Activated naive CD4-positive, alpha-beta T cell treated with anti-CD3 and anti-CD28 coated beads, Interleukin-2, amount 50 U/mL, for 16 hours (primary cell): ENCODE data around the gene IL4R.
"Not testable (repeated sequence)": the region's sequence is repeated elsewhere in the genome, so short reads cannot be mapped to it uniquely, and the experiment has no call there.

Experiments used
- DNase-seq: peaks from one replicate; pipeline ENCODE4 v3.0.0-alpha.2; 2020

The IL4R gene

DNA sequence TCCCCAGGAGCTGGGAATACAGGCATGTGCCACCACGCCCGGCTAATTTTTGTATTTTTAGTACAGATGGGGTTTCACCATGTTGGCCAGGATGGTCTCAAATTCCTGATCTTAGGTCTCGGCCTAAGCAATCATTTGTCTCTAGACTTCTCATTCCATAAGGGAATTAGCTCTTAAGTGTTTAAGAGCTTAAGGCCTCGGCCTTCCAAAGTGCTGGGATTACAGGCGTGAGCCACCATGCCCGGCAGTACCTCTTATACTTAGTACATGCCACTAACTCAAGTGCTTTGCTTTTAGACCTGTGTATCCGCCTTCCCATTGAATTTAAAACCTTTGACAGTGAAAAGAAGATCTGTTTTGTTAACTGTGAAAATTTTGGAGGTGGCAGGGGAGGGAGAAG, 71.6 kb downstream of the IL4R start:
- no peak for DNase-seq

DNA sequence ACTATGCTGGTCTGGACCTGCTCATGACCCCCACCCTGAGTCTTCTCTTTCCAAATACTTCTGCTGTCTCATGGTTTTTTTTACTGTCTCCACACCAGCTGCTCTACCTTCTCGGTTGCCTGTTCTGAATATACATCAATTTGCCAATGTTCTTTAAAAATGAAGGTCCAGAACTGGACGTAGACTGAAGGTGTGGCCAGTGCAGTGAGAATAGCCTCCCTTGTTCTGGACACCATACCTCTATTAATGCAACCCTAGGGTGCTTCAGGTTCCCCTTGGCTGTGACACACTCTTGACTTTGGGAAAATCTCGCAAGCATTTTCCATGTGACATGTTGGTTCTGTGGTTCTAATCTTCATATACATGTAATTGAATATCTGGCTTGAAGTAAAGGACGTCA, 72.9 kb downstream of the IL4R start:
- DNase-seq, result no peak

DNA sequence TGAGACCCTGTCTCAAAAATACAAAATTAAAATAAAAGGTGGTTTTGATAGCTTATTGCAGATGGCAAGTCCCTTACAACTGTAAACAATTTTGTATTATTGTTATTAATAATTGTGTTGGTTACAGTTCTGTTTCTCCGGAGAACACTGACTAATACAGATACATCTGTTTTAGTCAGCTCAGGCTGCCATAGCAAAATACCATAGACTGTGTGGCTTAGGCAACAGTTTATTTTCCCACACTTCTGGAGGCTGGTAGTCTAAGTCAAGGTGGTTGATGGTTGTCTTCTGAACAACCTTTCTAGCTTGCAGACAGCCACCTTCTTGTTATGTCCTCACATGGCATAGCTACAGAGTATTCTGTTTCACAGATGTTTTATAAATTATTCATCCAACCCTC, 74.0 kb downstream of the IL4R start:
- no peak for DNase-seq

DNA sequence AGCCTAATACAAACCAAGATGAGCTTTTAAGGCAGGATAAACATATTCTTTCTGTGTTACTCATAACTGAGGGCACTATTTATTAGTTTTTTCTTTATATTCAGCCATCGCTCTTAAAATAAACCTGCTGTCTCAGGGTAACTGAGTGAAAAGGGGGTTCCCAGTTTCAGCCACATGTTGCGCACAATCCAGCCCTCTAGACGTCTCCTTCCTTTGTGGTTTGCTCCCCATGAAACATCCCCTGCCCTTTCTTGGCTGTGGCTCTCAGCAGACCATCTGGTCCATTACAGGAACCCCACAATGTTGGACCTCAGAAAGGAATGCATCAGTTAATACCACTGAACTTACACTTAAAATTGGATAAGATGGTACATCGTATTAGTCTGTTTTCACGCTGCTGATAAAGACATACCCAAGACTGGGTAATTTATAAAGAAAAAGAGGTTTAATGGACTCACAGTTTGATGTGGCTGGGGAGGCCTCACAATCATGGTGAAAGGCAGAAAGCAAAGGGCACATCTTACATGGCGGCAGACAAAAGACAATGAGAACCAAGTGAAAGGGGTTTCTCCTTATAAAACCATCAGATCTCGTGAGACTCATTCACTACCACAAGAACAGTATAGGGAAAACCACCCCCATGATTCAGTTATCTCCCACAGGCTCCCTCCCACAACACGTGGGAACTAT, 75.6 kb downstream of the IL4R start:
- DNase-seq, result no peak

DNA sequence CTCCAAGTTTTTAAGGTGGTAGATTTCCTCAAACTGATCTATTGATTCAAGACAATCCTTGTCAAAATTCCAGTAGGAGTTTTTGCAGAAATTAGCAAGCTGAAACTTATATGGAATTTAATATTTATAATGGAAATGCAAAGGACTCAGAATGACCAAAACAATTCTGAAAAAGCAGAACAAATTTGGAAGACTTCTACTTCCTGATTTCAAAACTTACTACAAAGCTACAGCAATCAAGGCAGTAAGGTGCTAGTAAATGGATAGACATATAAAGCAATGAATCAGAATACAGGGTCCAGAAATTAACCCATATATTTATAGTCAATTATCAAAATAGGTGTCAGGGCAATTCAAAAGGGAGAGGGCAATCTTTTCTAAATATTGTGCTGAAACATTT, 76.4 kb downstream of the IL4R start:
- DNase-seq, result no peak

DNA sequence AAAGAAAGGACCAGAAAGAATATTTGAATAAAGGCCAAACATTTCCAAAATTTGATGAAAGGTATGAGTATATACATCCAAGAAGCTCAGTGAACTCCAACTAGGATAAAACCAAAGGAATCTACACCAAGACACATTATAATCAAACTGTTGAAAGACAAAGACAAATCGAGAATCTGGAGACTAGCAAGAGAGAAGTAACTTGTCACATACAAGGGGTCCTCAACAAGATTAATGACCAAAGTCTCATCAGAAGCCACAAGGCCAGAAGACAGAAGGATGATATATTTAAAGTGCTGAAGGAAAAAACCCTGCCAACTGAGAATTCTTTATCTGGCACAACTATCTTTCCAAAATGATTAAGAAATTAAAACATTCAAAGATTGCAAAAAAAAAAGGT, 78.9 kb downstream of the IL4R start:
- DNase-seq, result no peak

DNA sequence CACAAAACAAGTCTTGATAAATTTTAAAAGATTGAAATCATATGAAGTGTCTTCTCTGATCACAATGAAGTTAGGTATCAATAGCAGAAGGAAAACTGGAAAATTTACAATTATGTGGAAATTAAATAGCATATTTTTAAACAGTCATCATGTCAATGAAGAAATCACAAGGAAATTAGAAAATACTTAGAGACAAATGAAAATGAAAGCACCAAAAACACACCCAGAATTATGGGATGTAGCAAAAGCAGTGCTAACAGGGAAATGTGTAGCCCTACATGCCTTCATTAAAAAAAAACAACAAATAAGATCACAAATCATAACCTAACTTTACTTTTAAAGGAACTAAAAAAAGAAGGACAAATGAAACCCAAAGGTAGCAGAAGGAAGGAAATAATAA, 80.7 kb downstream of the IL4R start:
- DNase-seq, result no peak

DNA sequence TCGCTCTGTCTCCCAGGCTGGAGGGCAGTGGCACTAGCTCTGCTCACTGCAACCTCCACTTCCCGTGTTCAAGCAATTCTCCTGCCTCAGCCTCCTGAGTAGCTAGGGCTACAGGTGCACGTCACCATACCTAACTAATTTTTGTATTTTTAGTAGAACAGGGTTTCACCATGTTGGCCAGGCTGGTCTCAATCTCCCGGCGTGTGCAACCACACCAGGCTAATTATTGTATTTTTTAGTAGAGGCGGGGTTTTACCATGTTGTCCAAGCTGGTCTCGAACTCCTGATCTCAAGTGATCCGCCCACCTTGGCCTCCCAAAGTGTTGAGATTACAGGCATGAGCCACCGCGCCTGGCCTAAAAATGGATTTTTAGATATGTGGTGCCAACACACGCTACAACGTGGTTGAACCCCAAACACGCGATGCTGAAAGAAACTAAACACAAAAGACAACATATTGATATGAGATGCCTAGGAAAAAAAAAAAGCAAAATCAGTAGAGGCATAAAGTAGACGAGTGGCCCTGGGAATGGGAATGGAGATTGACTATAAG, 84.6 kb downstream of the IL4R start:
- DNase-seq, result not testable (repeated sequence)

DNA sequence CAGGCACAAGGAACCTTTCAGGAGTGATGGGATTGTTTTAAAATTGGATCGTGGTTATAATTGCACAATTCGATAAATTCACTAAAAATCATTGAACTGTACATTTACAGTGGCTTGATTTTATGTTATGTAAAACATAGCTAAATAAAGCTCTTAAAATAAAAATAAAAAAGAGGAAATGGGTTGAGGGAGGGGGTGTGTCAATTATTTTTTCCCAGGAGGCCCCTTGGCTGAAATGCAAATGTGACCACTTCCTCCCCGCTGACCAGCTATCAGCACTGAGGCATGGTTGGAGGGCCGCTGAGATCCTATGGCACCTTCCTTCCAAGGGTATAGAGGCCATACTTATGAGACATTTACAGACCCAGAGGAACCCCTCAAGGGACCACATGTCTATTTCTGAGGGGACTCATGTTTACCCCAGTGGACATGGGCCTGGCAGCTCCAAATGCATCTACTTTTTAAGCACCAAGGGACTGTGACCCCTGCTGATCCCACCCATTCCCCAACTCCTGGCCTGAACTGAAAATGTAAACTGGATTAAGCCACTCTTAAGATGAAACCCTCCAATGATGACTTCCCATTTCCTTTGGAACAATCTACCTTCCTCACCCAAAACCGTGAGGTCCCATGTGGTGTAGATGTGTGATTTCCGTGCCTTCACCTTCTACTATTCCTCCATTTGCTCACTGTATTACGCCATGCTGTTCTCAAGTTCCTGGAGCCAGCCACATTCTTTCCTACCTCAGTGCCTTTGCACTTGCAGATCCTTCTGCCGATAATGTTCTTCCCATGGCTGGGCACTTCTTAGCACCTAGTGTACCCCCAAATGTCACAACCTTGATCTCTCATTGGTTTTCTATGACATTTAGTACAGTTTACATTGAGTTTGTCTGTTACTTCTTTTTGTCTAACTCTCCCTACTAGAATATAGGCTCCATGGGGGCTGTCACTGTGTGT, 85.4 kb downstream of the IL4R start:
- no peak for DNase-seq

DNA sequence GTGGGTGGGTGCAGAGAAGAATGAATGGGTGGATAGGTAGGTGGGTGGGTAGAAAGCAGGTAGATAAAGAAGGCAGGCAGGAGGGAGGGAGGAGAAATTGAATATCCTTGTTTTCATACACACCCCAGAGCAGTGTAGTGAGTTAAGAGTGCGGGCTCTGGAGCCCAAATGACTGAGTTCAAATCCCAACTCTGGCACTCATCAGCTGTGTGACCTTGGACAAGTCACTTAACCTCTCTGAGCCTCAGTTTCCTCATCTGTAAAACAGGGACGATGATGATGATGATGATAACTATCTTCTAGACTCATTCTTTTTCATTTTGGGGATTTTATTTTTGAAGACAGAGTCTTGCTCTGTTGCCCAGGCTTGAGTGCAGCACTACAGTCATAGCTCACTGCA, 86.2 kb downstream of the IL4R start:
- DNase-seq, result no peak

DNA sequence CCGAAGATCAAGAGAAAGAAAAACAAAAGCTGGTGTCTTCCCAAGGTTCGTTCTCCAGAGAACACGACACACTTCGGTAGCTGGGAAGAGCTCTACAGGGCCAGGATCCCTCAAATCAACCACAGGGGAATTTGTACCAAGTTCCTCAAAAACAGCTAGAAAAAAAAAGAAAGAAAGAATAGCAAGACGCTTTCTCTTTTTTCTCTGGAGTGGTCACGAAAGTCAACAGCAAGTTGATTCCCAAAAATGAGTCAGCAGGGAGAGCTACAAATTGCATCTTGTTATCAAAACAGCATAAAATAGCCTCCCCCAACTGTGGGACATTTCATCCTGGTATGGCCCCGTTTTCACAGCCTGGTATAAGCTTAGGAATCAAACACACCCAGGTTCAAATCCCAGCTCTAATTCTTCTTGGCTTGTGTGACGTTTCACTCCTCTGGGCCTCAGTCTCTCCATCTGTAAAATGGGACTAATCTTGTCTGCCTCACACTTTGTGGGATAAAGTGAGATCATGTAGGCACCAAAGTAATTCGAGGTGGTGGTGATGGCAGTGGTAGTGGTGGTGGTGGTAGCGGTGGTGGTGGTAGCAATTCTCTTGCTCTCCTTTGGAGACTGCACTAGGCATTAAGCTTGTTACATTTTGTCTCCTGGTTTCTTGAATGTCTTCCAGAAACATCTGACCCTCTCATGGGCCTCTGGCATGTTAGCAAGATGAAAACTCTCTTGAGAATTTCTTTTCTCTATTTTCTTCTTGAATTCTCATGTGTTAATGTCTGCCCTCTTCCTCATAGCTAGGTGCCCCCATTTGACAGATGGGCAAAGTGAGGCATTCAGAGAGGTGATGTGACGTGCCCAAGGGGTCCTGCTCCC, 87.2 kb downstream of the IL4R start:
- no peak for DNase-seq

DNA sequence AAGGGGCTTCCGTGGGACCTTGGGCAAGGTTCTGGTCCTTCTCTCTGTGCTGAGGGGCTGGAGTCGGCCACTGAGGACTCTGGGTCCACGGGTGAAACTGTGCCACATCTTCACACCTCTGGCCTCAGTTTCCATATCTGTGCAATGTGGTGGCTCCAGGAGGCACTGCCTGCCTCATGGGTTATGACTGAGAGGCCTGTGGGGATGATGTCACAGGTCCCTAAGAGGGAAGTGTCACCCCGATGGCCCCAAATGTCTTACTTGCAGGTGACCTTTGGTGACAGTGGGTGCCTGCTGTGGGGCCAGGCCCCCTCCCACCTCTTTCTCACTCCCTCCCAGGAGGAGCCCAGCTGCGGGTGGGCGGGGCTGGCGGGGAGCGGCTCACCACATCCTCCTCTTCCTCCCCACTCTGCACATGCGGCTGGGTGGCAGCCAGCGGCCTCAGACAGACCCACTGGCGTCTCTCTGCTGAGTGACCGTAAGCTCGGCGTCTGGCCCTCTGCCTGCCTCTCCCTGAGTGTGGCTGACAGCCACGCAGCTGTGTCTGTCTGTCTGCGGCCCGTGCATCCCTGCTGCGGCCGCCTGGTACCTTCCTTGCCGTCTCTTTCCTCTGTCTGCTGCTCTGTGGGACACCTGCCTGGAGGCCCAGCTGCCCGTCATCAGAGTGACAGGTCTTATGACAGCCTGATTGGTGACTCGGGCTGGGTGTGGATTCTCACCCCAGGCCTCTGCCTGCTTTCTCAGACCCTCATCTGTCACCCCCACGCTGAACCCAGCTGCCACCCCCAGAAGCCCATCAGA, 88.2 kb downstream of the IL4R start, which contains the start of gene IL21R:
Gene IL21R, plus strand, starts transcription at position 407 of the 801 bp plus-strand sequence. CDS start 27,898 bp downstream, outside the sequence.
- DNase-seq, result peak; percentile 83

DNA sequence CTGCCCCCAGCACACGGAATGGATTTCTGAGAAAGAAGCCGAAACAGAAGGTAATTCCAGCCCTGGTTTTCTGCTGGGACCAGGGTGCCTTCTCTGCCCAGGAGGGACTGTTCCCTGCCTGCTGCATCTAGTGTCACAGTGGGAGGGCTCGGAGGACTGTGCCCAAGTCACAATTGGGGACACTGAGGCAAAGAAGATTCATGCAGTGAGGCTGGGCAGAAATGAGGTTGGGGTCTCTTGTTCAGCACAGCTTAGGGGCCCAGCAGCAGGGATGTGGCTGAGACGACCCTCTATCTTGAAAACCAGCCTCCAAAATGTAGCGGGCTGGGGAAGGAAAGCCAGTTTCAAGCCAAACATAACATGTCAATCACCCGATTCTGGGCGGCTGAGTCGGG, 88.8 kb downstream of the IL4R start:
- no peak for DNase-seq

DNA sequence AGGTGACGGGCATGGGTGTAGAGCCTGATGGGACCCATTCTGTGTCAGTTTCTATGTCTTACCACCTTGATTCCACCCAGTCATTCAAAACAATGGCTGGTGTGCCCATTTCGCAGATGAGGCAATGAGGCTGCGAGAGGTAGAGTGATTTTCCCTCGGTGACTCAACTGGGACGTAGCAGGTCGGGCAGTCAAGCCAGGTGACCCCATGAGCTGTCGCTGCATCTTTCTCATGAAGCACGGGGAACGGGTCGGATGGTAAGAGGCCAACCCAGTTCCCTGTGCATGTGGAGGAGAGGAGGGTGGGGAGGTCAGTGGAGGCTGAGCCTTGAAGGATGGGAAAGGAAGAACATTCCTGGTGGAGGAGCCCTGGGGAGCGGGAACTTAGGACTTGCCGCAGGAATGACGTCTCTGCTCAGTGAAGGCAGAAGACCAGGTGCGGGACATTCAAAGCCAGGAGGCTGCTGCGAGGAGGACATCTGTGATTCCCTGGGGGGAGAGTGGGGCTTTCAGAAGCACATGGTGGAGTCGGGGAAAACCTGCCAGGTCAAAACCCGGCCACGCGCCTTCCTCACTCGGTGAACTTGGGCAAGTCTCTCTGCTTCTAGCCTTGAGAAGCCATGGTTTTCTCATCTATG, 89.3 kb downstream of the IL4R start:
- DNase-seq, result peak; percentile 47

DNA sequence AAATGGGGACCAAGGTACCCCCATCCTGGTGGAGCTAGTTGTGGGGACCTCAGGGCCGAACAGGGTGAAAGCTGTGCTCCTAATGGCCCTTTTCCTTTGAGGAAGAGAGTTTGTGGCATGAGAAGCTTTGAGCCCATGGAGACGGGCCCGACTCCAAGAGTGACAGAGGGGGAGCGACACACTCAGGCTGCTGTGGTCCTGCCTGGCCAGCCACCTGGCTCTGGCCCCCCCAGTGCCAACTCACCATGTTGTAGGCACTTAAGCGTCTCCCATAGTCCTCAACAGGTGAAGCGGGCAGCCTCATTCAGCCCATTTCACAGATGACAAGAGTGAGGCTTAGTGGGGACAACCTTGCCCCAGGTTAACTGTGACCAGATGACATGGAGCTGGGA, 89.8 kb downstream of the IL4R start:
- no peak for DNase-seq

DNA sequence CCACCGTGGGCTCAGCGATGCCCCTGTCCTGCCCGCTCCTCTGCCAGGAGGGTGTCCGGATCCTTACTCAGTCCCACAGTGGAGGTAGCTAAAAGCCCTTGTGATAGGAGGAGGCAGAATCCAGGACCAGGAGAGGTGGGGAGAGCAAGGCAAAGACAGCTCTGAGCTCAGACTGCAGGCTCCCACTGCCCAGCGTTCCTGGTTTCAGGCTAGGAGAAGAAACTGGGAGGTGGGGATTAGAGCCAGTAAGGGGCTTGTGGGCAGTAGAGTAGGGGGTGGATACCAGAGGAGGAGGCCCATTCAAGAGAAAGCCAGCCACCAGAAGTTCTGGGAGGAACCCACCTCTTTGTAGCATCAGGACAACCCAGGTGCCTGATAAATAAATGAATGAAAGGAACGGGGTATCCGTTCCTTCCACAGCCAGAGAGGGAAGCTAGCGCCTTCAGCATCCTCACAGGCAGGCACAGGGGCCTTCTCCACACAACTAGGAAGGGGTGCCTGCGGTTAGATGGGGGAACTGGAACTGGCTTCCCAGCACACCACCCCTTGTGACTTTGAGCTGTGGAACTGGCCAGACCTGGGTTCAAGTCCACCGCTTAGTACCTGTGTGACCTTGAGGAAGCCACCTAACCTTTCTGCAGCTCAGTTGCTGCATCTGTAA, 90.5 kb downstream of the IL4R start:
- DNase-seq, result no peak

DNA sequence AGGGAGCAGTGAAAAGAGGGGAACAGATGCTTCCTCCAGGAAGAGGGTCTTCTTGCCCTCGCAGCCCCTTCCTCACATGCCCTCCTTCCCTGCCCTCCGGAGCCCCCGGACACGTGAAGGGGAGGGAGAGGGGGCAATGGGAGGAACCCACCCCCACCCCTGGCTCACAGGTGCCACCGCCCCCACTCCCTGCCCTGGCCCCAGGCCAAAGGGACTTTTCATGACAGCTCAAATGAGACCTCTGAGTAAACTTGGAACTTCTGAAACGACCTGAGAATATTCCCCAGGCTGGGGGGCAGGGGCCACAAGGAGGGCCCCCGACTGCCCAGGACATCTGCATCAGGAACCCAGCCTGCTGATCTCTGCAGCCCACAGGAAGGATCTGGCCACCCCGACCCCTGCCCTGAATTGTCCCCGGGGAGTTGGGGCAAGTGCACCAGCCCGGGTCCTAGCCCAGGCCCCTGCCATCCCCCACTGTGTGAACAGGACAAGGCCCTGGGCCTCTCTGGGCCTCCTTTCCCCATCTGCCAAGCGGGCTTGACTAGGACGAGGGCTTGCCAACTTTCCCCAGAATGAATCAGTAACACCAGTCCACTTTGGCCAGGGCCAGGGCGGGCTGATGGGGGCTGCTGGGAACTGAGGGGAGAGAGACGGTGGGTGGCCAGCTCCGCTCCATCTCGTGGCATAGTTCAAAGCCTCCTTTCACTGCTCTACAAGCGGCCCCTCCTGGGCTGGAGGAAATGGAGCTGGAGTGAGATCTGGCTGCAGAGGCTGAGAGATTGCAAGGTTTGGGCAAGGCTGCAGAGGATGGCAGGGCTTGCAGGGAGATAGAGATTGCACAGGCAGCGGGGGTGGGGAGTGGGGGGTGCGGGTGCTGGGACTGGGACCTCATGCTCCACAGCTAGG, 92.0 kb downstream of the IL4R start:
- DNase-seq, result peak; percentile 86

DNA sequence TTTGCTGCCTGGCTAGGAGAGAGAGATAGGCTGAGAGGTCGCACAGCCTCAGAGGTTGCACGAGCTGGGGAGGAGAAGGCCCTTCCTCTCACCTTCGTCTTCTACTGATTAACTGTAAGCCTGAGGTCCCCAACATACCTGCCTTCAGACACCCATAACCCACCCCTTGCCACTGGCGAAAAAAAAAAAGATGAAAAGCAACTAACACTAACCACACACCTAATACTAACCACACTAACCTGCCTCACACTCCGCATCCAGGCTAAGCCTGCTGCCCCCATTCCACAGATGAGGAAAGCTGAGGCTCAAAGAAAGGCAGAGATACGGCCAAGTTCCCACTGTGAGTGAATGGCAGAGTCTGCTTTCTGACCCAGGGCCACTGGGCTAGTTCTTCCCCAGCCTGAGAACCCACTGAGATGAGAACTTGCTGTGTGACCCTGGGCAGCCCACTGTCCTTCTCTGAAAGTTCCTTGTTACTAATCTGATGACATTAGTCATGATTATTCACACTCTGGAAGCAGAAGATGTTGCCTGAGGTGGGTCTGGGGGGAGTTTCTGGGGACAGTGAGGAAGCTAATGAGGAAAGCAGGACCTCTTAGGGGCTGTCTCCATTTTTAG, 92.8 kb downstream of the IL4R start:
- DNase-seq, result no peak

DNA sequence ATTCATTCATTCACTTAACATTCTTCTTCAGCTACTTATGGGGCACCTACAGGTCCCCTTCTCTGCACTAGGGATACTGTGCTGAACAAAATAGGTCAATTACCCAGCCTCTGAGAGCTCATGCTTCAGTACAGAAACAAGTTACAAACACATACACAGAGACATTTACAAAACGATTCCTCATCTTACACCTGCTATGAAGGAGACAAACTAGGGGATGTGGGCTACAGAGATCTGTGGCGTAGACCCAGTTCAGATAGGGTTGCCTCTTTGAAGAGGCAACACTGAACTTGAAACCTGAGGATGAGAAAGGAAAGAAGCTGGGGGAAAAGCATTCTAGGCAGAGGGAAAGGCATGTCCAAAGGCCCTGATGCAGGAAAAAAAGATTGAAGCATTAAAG, 93.4 kb downstream of the IL4R start:
- DNase-seq, result no peak
